ENCODE results near the gene ZNF555.
A peak's percentile ranks its signal among the peaks of the same experiment; 100 is the strongest.
"Not testable (repeated sequence)": the region's sequence is repeated elsewhere in the genome, so short reads cannot be mapped to it uniquely, and the experiment has no call there.

Gene ZNF555

DNA sequence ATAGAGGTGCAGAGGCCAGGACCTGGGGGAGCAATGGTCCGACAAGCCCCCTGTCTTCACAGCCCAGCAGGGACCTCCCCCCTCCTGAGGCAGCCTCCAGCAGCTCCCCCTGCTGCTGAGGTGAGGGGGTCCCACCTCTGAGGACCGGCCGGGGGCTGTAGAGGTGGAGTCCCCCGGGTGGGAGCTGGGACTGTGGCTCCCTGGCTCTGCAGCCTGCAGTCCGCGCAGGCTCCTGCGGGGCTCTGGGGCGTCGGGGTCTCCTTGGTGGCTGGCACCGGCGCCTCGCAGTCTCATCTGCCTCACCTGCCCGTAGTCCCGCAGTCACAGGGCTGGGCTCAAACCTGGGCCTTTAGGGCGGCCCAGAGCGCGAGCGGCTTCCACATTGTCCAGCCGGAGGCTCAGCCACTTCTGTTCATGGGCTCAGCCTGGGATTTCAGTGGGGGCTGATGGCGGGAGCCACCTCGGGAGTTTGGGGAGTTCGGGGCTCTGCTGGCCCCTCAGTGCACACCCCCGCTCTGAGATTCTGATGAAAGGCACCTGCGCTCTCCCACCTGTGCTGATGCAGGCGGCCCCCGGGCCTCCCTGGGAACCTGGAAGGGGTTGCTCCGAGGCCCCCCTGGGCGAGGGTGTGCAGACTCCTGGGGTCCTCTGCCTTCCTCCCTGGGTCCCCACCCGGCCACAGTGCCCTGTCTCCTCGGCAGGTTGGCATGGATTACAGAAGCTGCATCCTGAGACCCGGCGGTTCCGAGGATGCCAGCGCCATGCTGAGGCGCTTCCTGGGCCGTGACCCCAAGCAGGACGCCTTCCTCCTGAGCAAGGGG is 28.7 kb upstream of the ZNF555 start:
- no peak overlapping the region for H3K4me3 Mint-ChIP-seq
- CTCF ChIA-PET = no interaction called here
- no peak for DNase-seq
- no peak overlapping the region for H3K27ac Mint-ChIP-seq
- no peaks in the 10 kb centered on the region for H3K27me3 Mint-ChIP-seq
- H3K4me1 Mint-ChIP-seq = no peaks in the 10 kb centered on the region
- H3K36me3 Mint-ChIP-seq = peaks cover 7% of the 10 kb centered on the region
- H3K9me3 Mint-ChIP-seq = no peaks in the 10 kb centered on the region

GRCh38 chr19:2813235-2814160 is 27.8 kb upstream of the ZNF555 start:
- Mint-ChIP-seq H3K4me3 (no peak overlapping the region), H3K4me1 (no peaks in the 10 kb centered on the region), H3K27me3 (no peaks in the 10 kb centered on the region), H3K9me3 (no peaks in the 10 kb centered on the region), H3K27ac (no peak overlapping the region), H3K36me3 (peaks cover 7% of the 10 kb centered on the region)
- DNase-seq = no peak
- CTCF ChIA-PET = no interaction called here

- H3K27ac Mint-ChIP-seq = no peak overlapping the region
- no peaks in the 10 kb centered on the region for H3K27me3 Mint-ChIP-seq
- no peaks in the 10 kb centered on the region for H3K4me1 Mint-ChIP-seq
- DNase-seq = no peak
- no peak overlapping the region for H3K4me3 Mint-ChIP-seq
- H3K36me3 Mint-ChIP-seq = no peaks in the 10 kb centered on the region
- H3K9me3 Mint-ChIP-seq = no peaks in the 10 kb centered on the region
- CTCF ChIA-PET = no interaction called here
Observed at GRCh38 chr19:2814426-2814825, 26.8 kb upstream of the ZNF555 start.

- CTCF ChIA-PET = no interaction called here
- no peaks in the 10 kb centered on the region for H3K36me3 Mint-ChIP-seq
- no peaks in the 10 kb centered on the region for H3K9me3 Mint-ChIP-seq
- DNase-seq = no peak
- no peak overlapping the region for H3K27ac Mint-ChIP-seq
- H3K4me1 Mint-ChIP-seq = peaks cover 1% of the 10 kb centered on the region
- H3K27me3 Mint-ChIP-seq = no peaks in the 10 kb centered on the region
- H3K4me3 Mint-ChIP-seq = no peak overlapping the region
Observed at GRCh38 chr19:2815191-2815614, 26.1 kb upstream of the ZNF555 start.

DNA sequence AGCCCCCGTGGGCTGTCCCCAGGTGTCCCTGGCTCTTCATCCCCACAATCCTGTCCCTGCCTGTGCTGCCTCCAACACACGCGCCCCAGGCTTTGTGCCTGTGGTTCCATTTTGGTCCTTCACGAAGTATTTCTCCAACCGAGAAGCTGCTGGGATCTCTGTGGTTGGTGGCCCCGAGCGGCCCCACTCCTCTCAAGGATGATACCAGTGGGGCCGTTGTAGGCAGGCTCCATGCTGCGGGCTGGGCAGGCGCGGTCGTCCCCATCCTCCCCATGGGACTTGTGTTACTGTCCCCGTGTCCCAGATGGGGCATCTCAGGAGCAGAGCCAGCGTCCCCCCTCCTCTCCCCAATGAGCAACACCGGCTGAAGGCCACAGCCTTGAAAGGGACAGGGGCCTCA is 25.4 kb upstream of the ZNF555 start:
- Mint-ChIP-seq H3K36me3 (no peaks in the 10 kb centered on the region), H3K27ac (no peak overlapping the region), H3K9me3 (no peaks in the 10 kb centered on the region), H3K4me1 (peaks cover 7% of the 10 kb centered on the region), H3K4me3 (no peak overlapping the region), H3K27me3 (no peaks in the 10 kb centered on the region)
- CTCF ChIA-PET = no interaction called here
- no peak for DNase-seq

DNA sequence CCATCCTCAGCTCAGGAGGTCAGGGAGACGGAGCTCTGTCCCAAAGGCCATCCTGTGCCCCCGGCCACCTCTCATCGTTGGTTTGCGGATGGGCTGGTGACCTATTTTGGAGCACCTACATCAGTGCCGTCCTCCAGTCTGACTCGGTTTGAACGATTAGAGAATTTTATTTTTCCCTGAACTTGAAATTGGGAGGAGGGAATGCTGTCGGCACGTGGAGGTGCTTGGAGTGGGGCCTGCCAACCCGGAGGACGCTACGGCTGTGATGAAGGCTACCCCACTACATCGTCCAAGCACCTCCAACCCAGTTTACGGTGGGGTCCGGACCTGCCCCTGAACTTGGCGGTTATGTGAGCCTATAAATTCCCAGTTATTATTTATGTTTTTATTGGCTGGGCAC is 24.6 kb upstream of the ZNF555 start:
- Mint-ChIP-seq H3K9me3 (no peaks in the 10 kb centered on the region), H3K36me3 (no peaks in the 10 kb centered on the region), H3K4me3 (no peak overlapping the region), H3K27me3 (no peaks in the 10 kb centered on the region), H3K4me1 (peaks cover 9% of the 10 kb centered on the region), H3K27ac (no peak overlapping the region)
- no peak for DNase-seq
- CTCF ChIA-PET = no interaction called here

DNA sequence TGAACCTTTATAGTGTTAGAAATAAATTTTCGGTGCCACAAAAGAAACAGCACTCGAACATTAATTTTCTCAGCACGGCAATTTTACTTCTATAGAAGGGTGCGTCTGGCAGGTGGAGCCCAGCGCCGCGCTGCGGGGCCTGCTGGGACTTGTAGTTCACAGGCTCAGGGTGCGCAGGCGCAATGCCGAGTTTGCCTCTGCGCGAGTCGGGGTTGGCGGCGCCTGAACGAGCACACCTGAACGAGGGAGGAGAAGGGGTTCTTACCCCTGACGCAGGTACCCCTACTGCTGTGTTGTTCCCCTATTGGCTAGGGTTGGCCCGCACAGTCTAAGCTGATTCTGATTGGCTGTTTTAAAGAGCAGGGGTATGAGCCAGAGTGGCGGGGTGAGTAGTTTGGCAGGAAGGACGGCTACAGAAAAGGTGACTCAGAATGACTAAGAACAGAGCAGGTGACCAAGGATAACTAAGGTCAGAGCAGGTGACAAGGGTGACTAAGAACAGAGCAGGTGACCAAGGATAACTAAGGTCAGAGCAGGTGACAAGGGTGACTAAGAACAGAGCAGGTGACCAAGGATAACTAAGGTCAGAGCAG is 23.9 kb upstream of the ZNF555 start:
- H3K36me3 Mint-ChIP-seq, DNase-seq, H3K9me3 Mint-ChIP-seq, H3K4me3 Mint-ChIP-seq, H3K27me3 Mint-ChIP-seq, CTCF ChIA-PET, H3K4me1 Mint-ChIP-seq, H3K27ac Mint-ChIP-seq: not testable (repeated sequence)

GRCh38 chr19:2819540-2820111 is 21.6 kb upstream of the ZNF555 start, which contains the start of gene ZNF554:
TSS of gene ZNF554 (plus strand) at chr19:2819868. CDS start at chr19:2820072, 204 bp downstream.
- H3K36me3 Mint-ChIP-seq = peaks cover 3% of the 10 kb centered on the region
- peaks cover 9% of the 10 kb centered on the region for H3K4me1 Mint-ChIP-seq
- H3K4me3 Mint-ChIP-seq = peak within 1 kb of the TSS; percentile 82
- H3K27me3 Mint-ChIP-seq = no peaks in the 10 kb centered on the region
- DNase-seq = peak; percentile 98
- H3K9me3 Mint-ChIP-seq = peaks cover 2% of the 10 kb centered on the region
- CTCF ChIA-PET = interaction anchor here (0.6 to 1.1 kb wide), 3 partner anchors 23 to 257 kb away, joined by 3 read pairs; no protein-coding TSS in a partner anchor
- H3K27ac Mint-ChIP-seq = peak within 1 kb of the TSS; percentile 75

DNA sequence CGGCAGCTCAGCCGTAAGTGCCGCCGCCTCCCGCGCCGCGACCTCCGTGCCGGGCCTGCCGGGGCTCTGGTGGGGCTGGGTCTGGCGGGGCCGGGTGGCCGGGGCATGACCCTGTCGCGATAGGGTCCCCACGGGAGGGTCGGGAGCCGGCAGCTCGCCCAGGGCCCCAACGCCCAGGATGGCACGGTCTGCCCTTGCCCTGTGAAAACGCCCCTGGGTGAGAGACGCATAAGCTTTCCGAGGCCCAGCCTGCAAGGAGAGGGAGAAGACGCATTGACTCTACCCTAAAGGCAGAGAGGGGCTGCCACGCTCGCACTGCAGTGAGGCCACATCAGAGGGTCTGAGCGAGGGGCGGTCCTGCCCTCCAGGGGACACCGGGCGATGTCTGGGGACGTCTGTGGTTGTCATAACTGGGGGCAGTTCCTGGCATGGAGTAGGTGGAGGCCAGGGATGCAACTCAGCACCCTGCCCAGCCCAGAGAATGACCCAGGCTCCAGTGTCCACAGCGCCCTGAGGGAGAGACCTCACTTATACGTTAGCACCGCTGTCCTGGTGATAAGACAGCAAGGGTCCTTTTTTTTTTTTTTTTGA is 21.1 kb upstream of the ZNF555 start:
- Mint-ChIP-seq H3K4me1 (peaks cover 9% of the 10 kb centered on the region), H3K27me3 (no peaks in the 10 kb centered on the region), H3K9me3 (peaks cover 4% of the 10 kb centered on the region), H3K27ac (no peak overlapping the region), H3K4me3 (peak overlapping the region; percentile 82), H3K36me3 (peaks cover 5% of the 10 kb centered on the region)
- DNase-seq = peak; percentile 36
- CTCF ChIA-PET = interaction anchor here (1.1 kb wide), 1 partner anchor 258 kb away, joined by 3 read pairs; no protein-coding TSS in a partner anchor

GRCh38 chr19:2822846-2823245 is 18.4 kb upstream of the ZNF555 start:
- CTCF ChIA-PET = interaction anchor here (1.1 kb wide), 1 partner anchor 13 kb away, joined by 3 read pairs; no protein-coding TSS in a partner anchor
- Mint-ChIP-seq H3K36me3 (peaks cover 17% of the 10 kb centered on the region), H3K27me3 (no peaks in the 10 kb centered on the region), H3K27ac (no peak overlapping the region), H3K4me1 (peaks cover 9% of the 10 kb centered on the region), H3K4me3 (no peak overlapping the region), H3K9me3 (peaks cover 17% of the 10 kb centered on the region)
- no peak for DNase-seq

DNA sequence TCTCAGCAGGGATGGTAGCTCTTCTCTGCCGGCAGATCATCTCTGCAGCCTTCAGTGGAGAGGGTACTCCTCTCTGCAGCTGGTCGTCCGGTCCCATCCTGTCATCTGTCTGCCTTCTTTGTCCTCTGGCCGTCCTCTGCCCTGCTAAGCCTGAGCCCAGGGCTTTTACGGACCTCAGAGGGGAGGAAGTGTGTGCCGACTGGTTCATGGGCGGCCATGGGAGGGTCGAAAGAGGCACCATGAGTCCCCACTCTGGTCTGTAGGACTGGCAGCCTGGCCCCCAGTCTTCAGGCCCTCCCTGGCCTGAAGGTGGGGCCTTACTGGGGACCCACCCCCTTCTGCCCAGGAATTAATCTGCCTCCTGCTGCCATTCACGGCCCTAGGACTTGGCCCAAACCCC is 17.6 kb upstream of the ZNF555 start:
- CTCF ChIA-PET = no interaction called here
- no peaks in the 10 kb centered on the region for H3K27me3 Mint-ChIP-seq
- H3K4me3 Mint-ChIP-seq = no peak overlapping the region
- peaks cover 9% of the 10 kb centered on the region for H3K4me1 Mint-ChIP-seq
- H3K36me3 Mint-ChIP-seq = peaks cover 23% of the 10 kb centered on the region
- H3K9me3 Mint-ChIP-seq = peaks cover 23% of the 10 kb centered on the region
- no peak for DNase-seq
- H3K27ac Mint-ChIP-seq = no peak overlapping the region

GRCh38 chr19:2824129-2824528 is 17.1 kb upstream of the ZNF555 start:
- Mint-ChIP-seq H3K36me3 (peaks cover 25% of the 10 kb centered on the region), H3K27ac (no peak overlapping the region), H3K27me3 (no peaks in the 10 kb centered on the region), H3K4me1 (peaks cover 9% of the 10 kb centered on the region), H3K4me3 (no peak overlapping the region), H3K9me3 (peaks cover 25% of the 10 kb centered on the region)
- CTCF ChIA-PET = no interaction called here
- DNase-seq = no peak

DNA sequence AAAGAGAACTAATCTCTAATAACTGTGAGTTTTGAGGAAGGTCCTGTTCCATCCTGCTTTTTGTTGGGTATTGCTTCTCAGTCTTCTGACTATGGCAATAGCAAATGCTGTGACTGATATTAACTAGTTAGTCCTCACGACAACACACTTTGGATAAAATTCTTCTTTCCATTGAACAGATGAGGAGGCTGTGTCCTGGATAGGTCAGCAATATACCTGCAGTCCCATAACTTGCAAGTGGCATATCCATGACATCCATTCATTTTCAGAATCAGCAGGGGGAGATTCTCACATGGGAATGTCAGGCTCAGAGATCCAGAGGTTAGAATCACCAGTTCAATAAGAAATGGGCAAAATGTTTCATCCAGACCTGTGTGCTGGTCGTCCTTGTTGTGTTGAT is 14.3 kb upstream of the ZNF555 start:
- Mint-ChIP-seq H3K27me3 (no peaks in the 10 kb centered on the region), H3K4me3 (no peak overlapping the region), H3K4me1 (no peaks in the 10 kb centered on the region), H3K27ac (no peak overlapping the region), H3K36me3 (peaks cover 27% of the 10 kb centered on the region), H3K9me3 (peaks cover 36% of the 10 kb centered on the region)
- CTCF ChIA-PET = no interaction called here
- DNase-seq = no peak
